Measurements from ENCODE around the gene MYO19. TPM values are rescaled to one million over a fixed set of nuclear protein-coding genes. Genes with fewer than 3 reads are reported as not detected.

MYO19 gene
- total RNA-seq, 2 donors from 2014 or later: 49.4 to 56.4 TPM

DNA sequence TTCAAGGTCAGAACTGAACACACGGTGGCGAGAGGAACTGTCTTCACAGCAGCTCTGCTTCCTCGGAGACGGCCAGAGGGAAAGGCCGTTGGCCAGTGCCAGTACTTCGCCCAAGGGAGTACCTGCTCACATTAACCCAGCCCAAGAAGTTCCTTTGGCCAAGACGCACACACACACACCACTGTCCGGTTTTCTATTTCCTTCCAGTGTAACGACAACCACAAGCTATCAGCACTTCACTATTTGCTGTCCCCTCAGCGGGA, 9.3 kb upstream of the MYO19 start:
- 0% methylated on average over 10 of the region's 10 CpGs for WGBS
- DNase-seq (ENCODE audit: low spot score): peak; percentile 36
- H3K36me3 ChIP-seq: no peaks in the 10 kb centered on the region

DNA sequence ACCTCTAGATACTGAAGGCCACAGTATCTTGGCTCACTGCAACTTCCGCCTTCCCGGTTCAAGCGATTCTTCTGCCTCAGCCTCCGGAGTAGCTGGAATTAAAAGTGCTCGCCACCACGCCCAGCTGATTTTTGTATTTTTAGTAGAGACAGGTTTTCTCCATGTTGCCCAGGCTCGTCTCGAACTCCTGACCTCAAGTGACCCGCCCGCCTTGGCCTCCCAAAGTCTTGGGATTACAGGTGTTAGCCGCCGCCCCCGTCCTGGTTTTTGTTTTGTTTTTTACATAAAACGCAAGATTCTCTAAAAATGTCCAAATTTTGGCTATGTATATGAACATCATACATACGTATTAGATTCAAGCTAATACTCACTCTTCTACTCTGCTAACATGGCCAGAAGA, 8.1 kb upstream of the MYO19 start:
- DNase-seq (ENCODE audit: low spot score): no peak
- intact Hi-C loops (cut with DNase I): no loop called here
- Histone ChIP-seq H3K27me3 (replicated peaks; ENCODE audit: insufficient read depth) (no peaks in the 10 kb centered on the region), H3K27ac (no peak overlapping the region), H3K36me3 (no peaks in the 10 kb centered on the region), H3K9me3 (no peaks in the 10 kb centered on the region), H3K4me3 (no peak overlapping the region), H3K4me1 (replicated peaks) (peaks cover 6% of the 10 kb centered on the region)
- TF ChIP-seq, protein P1, sequence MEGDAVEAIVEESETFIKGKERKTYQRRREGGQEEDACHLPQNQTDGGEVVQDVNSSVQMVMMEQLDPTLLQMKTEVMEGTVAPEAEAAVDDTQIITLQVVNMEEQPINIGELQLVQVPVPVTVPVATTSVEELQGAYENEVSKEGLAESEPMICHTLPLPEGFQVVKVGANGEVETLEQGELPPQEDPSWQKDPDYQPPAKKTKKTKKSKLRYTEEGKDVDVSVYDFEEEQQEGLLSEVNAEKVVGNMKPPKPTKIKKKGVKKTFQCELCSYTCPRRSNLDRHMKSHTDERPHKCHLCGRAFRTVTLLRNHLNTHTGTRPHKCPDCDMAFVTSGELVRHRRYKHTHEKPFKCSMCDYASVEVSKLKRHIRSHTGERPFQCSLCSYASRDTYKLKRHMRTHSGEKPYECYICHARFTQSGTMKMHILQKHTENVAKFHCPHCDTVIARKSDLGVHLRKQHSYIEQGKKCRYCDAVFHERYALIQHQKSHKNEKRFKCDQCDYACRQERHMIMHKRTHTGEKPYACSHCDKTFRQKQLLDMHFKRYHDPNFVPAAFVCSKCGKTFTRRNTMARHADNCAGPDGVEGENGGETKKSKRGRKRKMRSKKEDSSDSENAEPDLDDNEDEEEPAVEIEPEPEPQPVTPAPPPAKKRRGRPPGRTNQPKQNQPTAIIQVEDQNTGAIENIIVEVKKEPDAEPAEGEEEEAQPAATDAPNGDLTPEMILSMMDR (IDR thresholded peaks at IDR 0.05): no peak
- no peak for TF ChIP-seq POLR2AphosphoS5 (IDR thresholded peaks at IDR 0.05)
- WGBS: 95% methylated on average over 14 of the region's 15 CpGs

More for the DNA sequence above, 9.3 kb upstream of the MYO19 start:
- H3K4me1 ChIP-seq (replicated peaks): peaks cover 10% of the 10 kb centered on the region
- peak overlapping the region; percentile 100 for H3K27ac ChIP-seq
- peak overlapping the region; percentile 99 to 100 for H3K4me3 ChIP-seq
- TF ChIP-seq POLR2A (IDR thresholded peaks at IDR 0.05): peak; percentile 27
- TF ChIP-seq POLR2AphosphoS5 (IDR thresholded peaks at IDR 0.05): peak; percentile 3
- TF ChIP-seq, protein P1 (IDR thresholded peaks at IDR 0.05): peak in 1 of 4 experiments; percentile 37
- intact Hi-C loops (cut with DNase I): no loop called here
- no peaks in the 10 kb centered on the region for H3K9me3 ChIP-seq
- no peaks in the 10 kb centered on the region for H3K27me3 ChIP-seq (replicated peaks; ENCODE audit: insufficient read depth)

DNA sequence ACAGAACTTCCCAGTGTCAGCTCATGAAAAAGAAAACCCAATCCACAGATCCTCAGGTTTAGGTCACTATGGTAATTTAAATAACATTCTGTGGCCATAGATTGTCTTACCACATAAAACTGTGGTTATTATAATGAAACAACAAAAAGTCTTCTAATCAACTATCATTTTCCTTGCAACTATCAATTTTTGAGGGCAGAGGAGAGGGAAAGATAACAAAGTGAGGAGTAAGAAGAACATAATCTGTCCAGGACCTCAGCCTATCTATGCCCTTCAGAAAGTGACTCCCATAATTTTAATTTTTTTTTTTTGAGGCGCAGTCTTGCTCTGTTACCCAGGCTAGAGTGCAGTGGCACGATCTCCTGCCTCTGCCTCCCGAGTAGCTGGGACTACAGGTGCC, 6.0 kb upstream of the MYO19 start:
- DNase-seq (ENCODE audit: low spot score): no peak
- no peaks in the 10 kb centered on the region for H3K9me3 ChIP-seq
- TF ChIP-seq POLR2AphosphoS5 (IDR thresholded peaks at IDR 0.05) (no peak), POLR2A (IDR thresholded peaks at IDR 0.05) (no peak)
- TF ChIP-seq, protein P1 (IDR thresholded peaks at IDR 0.05): no peak
- H3K4me1 ChIP-seq (replicated peaks): no peaks in the 10 kb centered on the region
- no peaks in the 10 kb centered on the region for H3K36me3 ChIP-seq
- H3K4me3 ChIP-seq: no peak overlapping the region
- 94% methylated on average over 3 of the region's 3 CpGs for WGBS
- intact Hi-C loops (cut with DNase I): no loop called here
- H3K27ac ChIP-seq: no peak overlapping the region
- H3K27me3 ChIP-seq (replicated peaks; ENCODE audit: insufficient read depth): no peaks in the 10 kb centered on the region

DNA sequence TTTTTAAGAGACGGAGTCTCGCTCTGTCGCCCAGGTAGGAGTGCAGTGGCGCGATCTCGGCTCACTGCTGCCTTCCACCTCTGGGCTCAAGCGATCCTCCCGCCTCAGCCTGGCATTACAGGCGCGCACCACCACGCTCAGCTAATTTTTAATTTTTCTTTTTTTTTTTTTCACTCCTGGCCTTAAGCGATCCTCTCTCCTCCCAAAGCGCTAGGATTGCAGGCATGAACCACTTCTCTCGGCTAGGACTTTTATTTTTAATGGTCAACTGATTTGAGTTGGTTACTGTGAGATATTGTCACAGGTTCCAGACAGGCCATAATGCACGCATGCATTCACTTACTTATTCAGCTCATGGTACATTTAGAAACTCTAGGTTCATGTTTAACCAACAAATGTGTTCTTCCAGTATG, 1.0 kb upstream of the MYO19 start:
- TF ChIP-seq, protein P1 (IDR thresholded peaks at IDR 0.05): no peak
- TF ChIP-seq POLR2AphosphoS5 (IDR thresholded peaks at IDR 0.05): no peak
- no peak for TF ChIP-seq POLR2A (IDR thresholded peaks at IDR 0.05)
- peak overlapping the region; percentile 91 to 95 for H3K27ac ChIP-seq
- intact Hi-C loops (cut with DNase I): loop anchor here (10.0 kb wide), 1 partner anchor 819 kb away; no protein-coding TSS in a partner anchor
- peak overlapping the region; percentile 80 to 85 for H3K4me3 ChIP-seq
- DNase-seq (ENCODE audit: low spot score): no peak
- WGBS: 7% methylated on average over 15 of the region's 15 CpGs
- peaks cover 5% of the 10 kb centered on the region for H3K4me1 ChIP-seq (replicated peaks)
- no peaks in the 10 kb centered on the region for H3K27me3 ChIP-seq (replicated peaks; ENCODE audit: insufficient read depth)
- H3K36me3 ChIP-seq: no peaks in the 10 kb centered on the region
- no peaks in the 10 kb centered on the region for H3K9me3 ChIP-seq

DNA sequence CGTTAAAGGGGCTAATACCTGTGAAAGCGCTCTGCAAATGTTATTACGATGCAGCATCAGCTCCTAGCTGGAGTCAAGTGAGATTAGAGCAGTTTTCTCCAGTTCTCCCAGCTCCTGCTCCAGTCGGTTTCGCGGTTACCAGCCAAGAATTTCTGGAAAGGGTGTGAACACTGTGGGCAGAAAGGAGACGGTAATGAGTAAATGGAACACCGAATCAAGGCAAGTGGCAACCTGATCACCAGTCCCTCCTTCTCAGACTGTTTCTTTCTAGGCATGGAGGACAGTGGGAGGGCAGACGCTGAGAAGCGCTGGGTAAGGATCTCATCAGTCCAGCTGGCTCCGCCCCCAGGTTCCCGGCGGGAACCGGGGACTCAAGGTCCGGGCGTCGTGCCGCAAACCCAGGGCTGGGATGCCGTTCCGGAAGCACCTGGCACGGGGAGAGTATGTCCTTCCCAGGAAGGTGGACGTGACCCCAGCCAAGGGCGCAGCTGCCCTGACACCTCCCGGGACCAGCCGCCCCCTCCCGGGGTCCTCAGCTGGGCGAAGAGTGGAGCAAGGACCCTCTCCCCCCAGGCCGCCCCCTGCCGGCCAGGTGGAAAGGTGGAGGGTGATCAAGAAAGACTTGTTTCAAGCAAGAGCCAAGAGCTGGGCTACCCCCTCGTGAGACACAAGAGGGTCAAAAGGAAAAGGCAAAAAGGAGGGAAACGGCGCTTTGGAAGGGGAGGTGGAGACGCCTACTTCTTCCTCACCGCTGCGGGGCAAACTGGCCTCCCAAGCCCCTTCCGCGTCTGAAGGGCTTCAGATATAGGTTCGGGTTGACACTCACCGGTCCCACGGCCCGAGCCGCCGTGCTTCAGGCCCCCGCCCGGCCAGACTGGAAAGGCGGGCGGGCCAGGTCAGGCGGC, 481 bp downstream of the MYO19 start:
- Histone ChIP-seq H3K9me3 (no peaks in the 10 kb centered on the region), H3K27ac (peak overlapping the region; percentile 91 to 95), H3K27me3 (replicated peaks; ENCODE audit: insufficient read depth) (no peaks in the 10 kb centered on the region), H3K4me1 (replicated peaks) (peaks cover 5% of the 10 kb centered on the region), H3K4me3 (peak overlapping the region; percentile 80 to 85), H3K36me3 (no peaks in the 10 kb centered on the region)
- peak; percentile 61 for DNase-seq (ENCODE audit: low spot score)
- 5% methylated on average over 47 of the region's 48 CpGs for WGBS
- intact Hi-C loops (cut with DNase I): loop anchor here (5.0 to 10.0 kb wide), 2 partner anchors 47 to 821 kb away; partner anchors contain the start of gene ZNHIT3
- TF ChIP-seq, protein P1 (IDR thresholded peaks at IDR 0.05): peak in 3 of 4 experiments; percentile 17 to 40 (median 37)
- TF ChIP-seq POLR2AphosphoS5 (IDR thresholded peaks at IDR 0.05) (peak; percentile 40), POLR2A (IDR thresholded peaks at IDR 0.05) (peak; percentile 20)
